ENCODE results near the gene SUSD6.
"Not testable (repeated sequence)": the region's sequence is repeated elsewhere in the genome, so short reads cannot be mapped to it uniquely, and the experiment has no call there.

Gene SUSD6

DNA sequence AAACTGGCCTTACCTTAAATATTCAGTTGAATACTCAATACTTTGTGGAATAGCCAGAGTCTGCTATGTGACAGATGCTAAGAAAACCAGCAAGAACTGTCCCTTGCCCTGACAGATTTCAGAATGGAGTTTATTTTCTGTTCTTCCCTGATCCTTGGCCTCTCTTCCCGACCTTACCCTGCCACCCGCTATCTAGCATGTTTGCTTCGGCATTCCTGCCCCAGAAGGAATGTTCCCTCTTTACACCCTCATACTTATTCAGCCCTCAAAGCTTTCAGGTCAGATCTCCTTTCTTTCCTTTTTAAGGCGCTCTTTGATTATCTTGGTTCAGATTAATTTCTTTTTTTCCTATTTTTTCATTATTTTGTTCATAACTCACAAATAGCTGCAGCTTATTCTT lies 21.8 kb downstream of the SUSD6 start:
- TF ChIP-seq, protein P1, sequence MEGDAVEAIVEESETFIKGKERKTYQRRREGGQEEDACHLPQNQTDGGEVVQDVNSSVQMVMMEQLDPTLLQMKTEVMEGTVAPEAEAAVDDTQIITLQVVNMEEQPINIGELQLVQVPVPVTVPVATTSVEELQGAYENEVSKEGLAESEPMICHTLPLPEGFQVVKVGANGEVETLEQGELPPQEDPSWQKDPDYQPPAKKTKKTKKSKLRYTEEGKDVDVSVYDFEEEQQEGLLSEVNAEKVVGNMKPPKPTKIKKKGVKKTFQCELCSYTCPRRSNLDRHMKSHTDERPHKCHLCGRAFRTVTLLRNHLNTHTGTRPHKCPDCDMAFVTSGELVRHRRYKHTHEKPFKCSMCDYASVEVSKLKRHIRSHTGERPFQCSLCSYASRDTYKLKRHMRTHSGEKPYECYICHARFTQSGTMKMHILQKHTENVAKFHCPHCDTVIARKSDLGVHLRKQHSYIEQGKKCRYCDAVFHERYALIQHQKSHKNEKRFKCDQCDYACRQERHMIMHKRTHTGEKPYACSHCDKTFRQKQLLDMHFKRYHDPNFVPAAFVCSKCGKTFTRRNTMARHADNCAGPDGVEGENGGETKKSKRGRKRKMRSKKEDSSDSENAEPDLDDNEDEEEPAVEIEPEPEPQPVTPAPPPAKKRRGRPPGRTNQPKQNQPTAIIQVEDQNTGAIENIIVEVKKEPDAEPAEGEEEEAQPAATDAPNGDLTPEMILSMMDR (IDR thresholded peaks at IDR 0.05; ENCODE audit: low read depth, low read length): no peak
- no peak overlapping the region for H3K4me3 ChIP-seq (ENCODE audit: low read depth, low read length)
- DNase-seq (ENCODE audit: low read depth, low spot score): no peak
- in situ Hi-C loops (cut with HindIII; ENCODE audit: low sequenced_read_pairs): no loop called here

DNA sequence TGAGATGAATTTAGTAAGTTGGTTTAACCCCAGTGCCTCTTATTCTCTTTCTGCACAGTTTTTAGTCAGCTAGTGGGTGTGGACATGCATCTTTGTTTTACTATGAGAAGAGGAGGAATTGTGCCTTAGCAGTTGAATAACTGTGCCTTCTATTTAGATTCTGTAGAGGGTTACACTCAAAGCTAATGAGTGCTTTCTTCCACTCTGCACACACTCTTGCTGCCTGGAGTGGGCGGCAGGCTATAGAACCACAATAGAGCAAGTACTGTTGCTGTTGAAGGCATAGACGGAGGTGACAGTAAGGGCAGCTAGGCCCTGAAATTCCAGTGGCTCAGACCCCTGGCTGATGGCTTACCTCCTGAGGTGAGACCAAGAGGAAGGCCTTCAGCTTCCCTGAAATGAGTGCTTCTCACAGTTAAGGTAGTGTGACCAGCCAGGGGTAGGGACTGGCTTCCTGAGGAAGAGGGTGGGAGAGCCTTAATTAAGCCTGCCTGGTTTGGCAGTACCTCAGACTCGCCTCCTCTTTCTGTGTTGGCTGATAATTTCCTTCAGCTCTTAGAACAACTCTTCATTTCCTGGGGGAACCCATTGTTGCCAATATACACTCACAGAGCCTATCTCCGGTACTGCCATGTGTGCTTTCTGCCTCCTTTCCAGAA lies 24.7 kb downstream of the SUSD6 start:
- no peak for DNase-seq (ENCODE audit: low read depth, low spot score)
- H3K4me3 ChIP-seq (ENCODE audit: low read depth, low read length): no peak overlapping the region
- in situ Hi-C loops (cut with HindIII; ENCODE audit: low sequenced_read_pairs): no loop called here
- TF ChIP-seq, protein P1 (IDR thresholded peaks at IDR 0.05; ENCODE audit: low read depth, low read length): no peak

DNA sequence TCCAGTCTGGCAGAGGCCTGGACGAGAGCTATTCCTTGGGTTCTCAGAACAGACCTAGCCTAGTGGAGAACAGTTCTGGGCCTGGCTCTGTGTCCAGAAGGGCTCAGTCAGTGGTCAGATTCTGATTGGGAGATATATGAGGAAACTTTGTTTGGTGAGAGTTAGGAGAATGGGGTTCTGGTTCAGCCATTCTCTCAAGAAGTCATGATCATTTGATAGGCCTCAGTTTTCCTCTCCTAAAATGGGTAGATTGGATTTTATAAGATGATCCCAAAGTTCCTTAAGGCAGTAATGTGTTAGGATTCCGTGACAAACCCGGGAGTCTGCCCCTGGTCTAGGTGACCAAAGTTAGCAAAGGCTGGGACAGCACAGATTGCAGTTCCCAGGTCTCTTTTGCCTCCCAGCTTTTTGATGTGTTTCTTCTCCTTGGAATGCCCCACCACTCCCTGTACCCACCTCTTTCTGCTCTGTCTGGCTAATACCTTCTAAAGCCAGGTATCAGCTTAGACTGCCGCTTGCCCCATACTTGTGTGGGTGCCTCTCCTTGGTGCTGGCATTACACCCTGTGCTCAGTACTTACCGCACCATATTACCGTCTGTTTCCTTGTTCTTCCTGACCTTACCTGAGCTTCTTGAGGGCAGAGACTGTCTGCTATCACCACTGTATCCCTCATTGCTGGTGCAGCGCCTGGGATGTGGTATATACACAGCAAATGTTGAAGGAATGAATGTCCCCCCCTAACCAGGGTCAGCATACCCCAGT lies 25.5 kb downstream of the SUSD6 start:
- in situ Hi-C loops (cut with HindIII; ENCODE audit: low sequenced_read_pairs): no loop called here
- H3K4me3 ChIP-seq (ENCODE audit: low read depth, low read length): no peak overlapping the region
- TF ChIP-seq, protein P1 (IDR thresholded peaks at IDR 0.05; ENCODE audit: low read depth, low read length): no peak
- DNase-seq (ENCODE audit: low read depth, low spot score): no peak

- TF ChIP-seq, protein P1 (IDR thresholded peaks at IDR 0.05; ENCODE audit: low read depth, low read length): no peak
- DNase-seq (ENCODE audit: low read depth, low spot score): no peak
- no peak overlapping the region for H3K4me3 ChIP-seq (ENCODE audit: low read depth, low read length)
- in situ Hi-C loops (cut with HindIII; ENCODE audit: low sequenced_read_pairs): no loop called here
Measured at GRCh38 chr14:69637503-69638031, 26.2 kb downstream of the SUSD6 start.

GRCh38 chr14:69640931-69641330 lies 29.5 kb downstream of the SUSD6 start:
- in situ Hi-C loops (cut with HindIII; ENCODE audit: low sequenced_read_pairs): no loop called here
- TF ChIP-seq, protein P1 (IDR thresholded peaks at IDR 0.05; ENCODE audit: low read depth, low read length): no peak
- no peak overlapping the region for H3K4me3 ChIP-seq (ENCODE audit: low read depth, low read length)
- no peak for DNase-seq (ENCODE audit: low read depth, low spot score)

GRCh38 chr14:69642212-69642793 lies 30.9 kb downstream of the SUSD6 start:
- H3K4me3 ChIP-seq (ENCODE audit: low read depth, low read length); DNase-seq (ENCODE audit: low read depth, low spot score); in situ Hi-C loops (cut with HindIII; ENCODE audit: low sequenced_read_pairs): not testable (repeated sequence)

All from astrocyte of the spinal cord (primary cell).